Ovary (tissue), 3 donors: ENCODE data around the gene PTPN1.

Experiments
- CTCF ChIP-seq, 3 donors: fragments of 450-650 bp in 2 of 3; fragments of 200-600 bp in 1 of 3; IDR thresholded peaks; one replicate each; pipeline versions ENCODE4 v1.5.1 to v1.8.0; 2016 to 2022; ENCODE audit warnings: antibody characterized with exemption in 3 of 3, mild to moderate bottlenecking in 1 of 3
- EP300 ChIP-seq: sonication (generic); formaldehyde crosslinking; IDR thresholded peaks from one replicate; pipeline ENCODE4 v1.6.1; 2017; ENCODE audit warnings: antibody characterized with exemption
- POLR2A ChIP-seq: fragments of 450-650 bp; IDR thresholded peaks from one replicate; pipeline ENCODE4 v1.6.1; 2017; ENCODE audit warnings: antibody characterized with exemption, mild to moderate bottlenecking, moderate library complexity
- donor health status: DM: no; HTN: no; CAD: no.

GRCh38 chr20:50468378-50468798, 41.8 kb upstream of the PTPN1 start:
- TF ChIP-seq CTCF (IDR thresholded peaks at IDR 0.05) (no peak), POLR2A (no peak), EP300 (no peak)
